OCI-LY1 (cell line): ENCODE results near the gene BRD4.

Source experiments
- H2AFZ ChIP-seq: fragments of 200-600 bp; sonication (generic), shearing (Covaris generic); 2 replicates; pipeline ENCODE4 v1.6.0; 2014; ENCODE audit warnings: antibody characterized with exemption, mild to moderate bottlenecking, low read length
- H3F3A ChIP-seq: fragments of 200-600 bp; sonication (generic), shearing (Covaris generic); 2 replicates; pipeline ENCODE4 v1.6.0; 2014; ENCODE audit warnings: mild to moderate bottlenecking, antibody characterized with exemption, low read length, moderate library complexity; ENCODE audit not compliant: insufficient read depth
- H3K27ac ChIP-seq: fragments of 200-600 bp; sonication (generic); 2 replicates; pipeline ENCODE4 v1.5.1; 2014; ENCODE audit warnings: low read length, mixed run types, mild to moderate bottlenecking, low read depth; ENCODE audit not compliant: poor library complexity, severe bottlenecking
- H3K27me3 ChIP-seq: fragments of 200-600 bp; sonication (generic); 2 replicates; pipeline ENCODE4 v1.6.0; 2014; ENCODE audit warnings: antibody characterized with exemption, mild to moderate bottlenecking, low read length, moderate library complexity; ENCODE audit not compliant: insufficient read depth
- H3K36me3 ChIP-seq: fragments of 200-600 bp; sonication (generic); 2 replicates; pipeline ENCODE4 v1.6.1; 2014; ENCODE audit warnings: mild to moderate bottlenecking, antibody characterized with exemption, low read length, moderate library complexity, mixed read lengths; ENCODE audit not compliant: insufficient read depth
- H3K4me1 ChIP-seq: fragments of 200-600 bp; sonication (generic); 2 replicates; pipeline ENCODE4 v1.5.1; 2014; ENCODE audit warnings: mild to moderate bottlenecking, low read length, moderate library complexity; ENCODE audit not compliant: insufficient read depth, severe bottlenecking
- H3K4me2 ChIP-seq: fragments of 200-600 bp; sonication (generic), shearing (Covaris generic); 2 replicates; pipeline ENCODE4 v1.6.1; 2014; ENCODE audit warnings: low read length
- H3K4me3 ChIP-seq: fragments of 200-600 bp; sonication (generic); 2 replicates; pipeline ENCODE4 v1.5.1; 2014; ENCODE audit warnings: low read length, low read depth, mild to moderate bottlenecking, mixed read lengths; ENCODE audit not compliant: poor library complexity, severe bottlenecking
- H3K79me2 ChIP-seq: fragments of 200-600 bp; shearing (Covaris generic); 2 replicates; pipeline ENCODE4 v1.6.1; 2016; ENCODE audit warnings: mixed run types, low read length, mixed read lengths; ENCODE audit not compliant: insufficient read depth
- H3K9ac ChIP-seq: fragments of 200-600 bp; sonication (generic), shearing (Covaris generic); 2 replicates; pipeline ENCODE4 v1.6.1; 2014; ENCODE audit warnings: mild to moderate bottlenecking, low read length, mixed read lengths
- H3K9me2 ChIP-seq: fragments of 200-600 bp; sonication (generic), shearing (Covaris generic); 2 replicates; pipeline ENCODE4 v1.6.1; 2014; ENCODE audit warnings: low read depth, mild to moderate bottlenecking, low read length, mixed read lengths
- H3K9me3 ChIP-seq: fragments of 200-600 bp; shearing (Covaris generic); 2 replicates; pipeline ENCODE4 v1.6.1; 2014; ENCODE audit warnings: low read length, mixed read lengths
- H4K20me1 ChIP-seq: fragments of 200-600 bp; sonication (generic), shearing (Covaris generic); 2 replicates; pipeline ENCODE4 v1.6.0; 2016; ENCODE audit warnings: mild to moderate bottlenecking, low read length; ENCODE audit not compliant: insufficient read depth
- CTCF ChIP-seq: fragments of 200-600 bp; sonication (generic), shearing (Covaris generic); IDR thresholded peaks from 2 replicates; pipeline ENCODE4 v1.5.1; 2017; ENCODE audit warnings: mild to moderate bottlenecking, antibody characterized with exemption, low read length, moderate library complexity, mixed read lengths
- EZH2 ChIP-seq: fragments of 200-600 bp; sonication (generic), shearing (Covaris generic); IDR thresholded peaks from 2 replicates; pipeline ENCODE4 v1.8.0; 2017; ENCODE audit warnings: borderline replicate concordance, mixed run types, mild to moderate bottlenecking, antibody characterized with exemption, low read length, moderate library complexity, mixed read lengths

Gene BRD4

GRCh38 chr19:15371119-15371518 lies 38.8 kb upstream of the BRD4 start:
- Histone ChIP-seq H3K9me2 (no peaks in the 10 kb centered on the region), H3K4me2 (no peak overlapping the region), H3K79me2 (peaks cover 21% of the 10 kb centered on the region), H3K4me3 (no peak overlapping the region), H2AFZ (no peak overlapping the region), H3K36me3 (peaks cover 83% of the 10 kb centered on the region), H3F3A (no peaks in the 10 kb centered on the region), H3K9ac (no peak overlapping the region), H3K27ac (no peak overlapping the region), H4K20me1 (no peaks in the 10 kb centered on the region), H3K9me3 (no peaks in the 10 kb centered on the region), H3K27me3 (no peaks in the 10 kb centered on the region), H3K4me1 (peaks cover 10% of the 10 kb centered on the region)
- TF ChIP-seq CTCF (no peak), EZH2 (no peak)

- TF ChIP-seq EZH2 (no peak), CTCF (no peak)
- Histone ChIP-seq H3K27ac (no peak overlapping the region), H3K79me2 (peaks cover 7% of the 10 kb centered on the region; the same call in 1 of the 2 replicates), H3F3A (no peaks in the 10 kb centered on the region), H3K36me3 (peaks cover 91% of the 10 kb centered on the region), H3K4me2 (no peak overlapping the region), H3K4me3 (no peak overlapping the region), H3K9me3 (no peaks in the 10 kb centered on the region), H3K4me1 (no peaks in the 10 kb centered on the region), H2AFZ (no peak overlapping the region), H3K27me3 (no peaks in the 10 kb centered on the region), H4K20me1 (no peaks in the 10 kb centered on the region), H3K9me2 (no peaks in the 10 kb centered on the region), H3K9ac (no peak overlapping the region)
Measured at GRCh38 chr19:15369594-15369891, 37.2 kb upstream of the BRD4 start.

GRCh38 chr19:15368798-15369593 lies 36.7 kb upstream of the BRD4 start:
- Histone ChIP-seq H3F3A (no peaks in the 10 kb centered on the region), H4K20me1 (no peaks in the 10 kb centered on the region), H3K27me3 (no peaks in the 10 kb centered on the region), H3K9ac (no peak overlapping the region), H3K4me1 (no peaks in the 10 kb centered on the region), H3K4me3 (no peak overlapping the region), H3K36me3 (peaks cover 92% of the 10 kb centered on the region), H3K9me2 (no peaks in the 10 kb centered on the region), H3K27ac (no peak overlapping the region), H3K4me2 (no peak overlapping the region), H3K79me2 (0 out of 2 replicates have a peak, but pooled peaks cover 3% of the 10 kb centered on the region), H2AFZ (no peak overlapping the region), H3K9me3 (no peaks in the 10 kb centered on the region)
- TF ChIP-seq CTCF, result no peak
- TF ChIP-seq EZH2, result no peak
